Raji (cell line): ENCODE data around the gene H2BK1.

ENCODE experiments used
- POLR2A ChIP-seq: IDR thresholded peaks from 2 replicates; pipeline ENCODE4 v1.6.1; 2011; ENCODE audit warnings: low read depth, low read length, control low read depth; ENCODE audit not compliant: insufficient read depth

H2BK1 gene

GRCh38 chr7:151226875-151227782, 16.8 kb upstream of the H2BK1 start, which contains the start of gene ABCF2:
Gene ABCF2 (minus strand): TSS chr7:151227205. CDS start chr7:151226458, 747 bp downstream.
- peak; percentile 77 for TF ChIP-seq POLR2A

- no peak for TF ChIP-seq POLR2A
These were observed 16.2 kb upstream of the H2BK1 start for GRCh38 chr7:151226560-151226874.

GRCh38 chr7:151225948-151226510, 15.7 kb upstream of the H2BK1 start:
- no peak for TF ChIP-seq POLR2A

GRCh38 chr7:151223728-151224127, 13.4 kb upstream of the H2BK1 start:
- TF ChIP-seq POLR2A, result no peak

- TF ChIP-seq POLR2A, result no peak
These were observed 7.9 kb upstream of the H2BK1 start for GRCh38 chr7:151218170-151218569.

GRCh38 chr7:151215396-151215795, 5.1 kb upstream of the H2BK1 start:
- TF ChIP-seq POLR2A, result no peak

GRCh38 chr7:151213826-151214225, 3.5 kb upstream of the H2BK1 start:
- TF ChIP-seq POLR2A, result no peak

- TF ChIP-seq POLR2A, result no peak
These were observed 2.3 kb upstream of the H2BK1 start for GRCh38 chr7:151212626-151213025.

GRCh38 chr7:151211155-151211772, 976 bp upstream of the H2BK1 start:
- TF ChIP-seq POLR2A, result no peak

GRCh38 chr7:151209588-151209987, 700 bp downstream of the H2BK1 start:
- no peak for TF ChIP-seq POLR2A

GRCh38 chr7:151208253-151208862, 1.9 kb downstream of the H2BK1 start:
- TF ChIP-seq POLR2A, result no peak

- no peak for TF ChIP-seq POLR2A
These were observed 2.5 kb downstream of the H2BK1 start for GRCh38 chr7:151207804-151208203.

GRCh38 chr7:151207315-151207714, 3.0 kb downstream of the H2BK1 start:
- TF ChIP-seq POLR2A, result no peak

GRCh38 chr7:151206914-151207313, 3.4 kb downstream of the H2BK1 start:
- no peak for TF ChIP-seq POLR2A

- TF ChIP-seq POLR2A, result no peak
These were observed 4.6 kb downstream of the H2BK1 start for GRCh38 chr7:151205730-151206129.

GRCh38 chr7:151204383-151205032, 5.8 kb downstream of the H2BK1 start:
- no peak for TF ChIP-seq POLR2A

- no peak for TF ChIP-seq POLR2A
These were observed 7.5 kb downstream of the H2BK1 start for GRCh38 chr7:151202836-151203235.
